Endometrial microvascular endothelial cells (primary cell): ENCODE measurements around the gene SERPINB8. TPM values are rescaled to one million over a fixed set of nuclear protein-coding genes. Genes with fewer than 3 reads are reported as not detected.

ENCODE experiments used
- in situ Hi-C: cut with HindIII; loops from 2 replicates; pipeline ENCODE4 v1.10.0; 2017; ENCODE audit warnings: low sequenced_read_pairs, low pct_unique_long_range_greater_than_20kb; ENCODE audit errors: inconsistent ontology term
- total RNA-seq: library from RNA; depleted of rRNA; stranded (reverse); fragments of >200 nt; gene quantifications from one replicate; pipeline ENCODE4 v1.2.3, GENCODE V29; 2015; ENCODE audit errors: inconsistent ontology term

The SERPINB8 gene
- total RNA-seq, 1 donor from 2014 or later, result 34.6 TPM

GRCh38 chr18:63997041-63997440, 27.2 kb downstream of the SERPINB8 start:
- in situ Hi-C loops, result no loop called here

GRCh38 chr18:63997606-63998005, 27.7 kb downstream of the SERPINB8 start:
- in situ Hi-C loops, result no loop called here

- in situ Hi-C loops, result no loop called here
Observed at GRCh38 chr18:63999871-64000270, 30.0 kb downstream of the SERPINB8 start.

- in situ Hi-C loops, result no loop called here
Observed at GRCh38 chr18:64002581-64002980, 32.7 kb downstream of the SERPINB8 start.

GRCh38 chr18:64009305-64009704, 39.4 kb downstream of the SERPINB8 start:
- in situ Hi-C loops, result no loop called here

- in situ Hi-C loops, result no loop called here
Observed at GRCh38 chr18:64011513-64011912, 41.6 kb downstream of the SERPINB8 start.

GRCh38 chr18:64017870-64018269, 48.0 kb downstream of the SERPINB8 start:
- in situ Hi-C loops, result no loop called here

- in situ Hi-C loops, result no loop called here
Observed at GRCh38 chr18:64019922-64020756, 50.3 kb downstream of the SERPINB8 start.

- in situ Hi-C loops, result no loop called here
Observed at GRCh38 chr18:64026350-64026749, 56.5 kb downstream of the SERPINB8 start.

GRCh38 chr18:64027931-64028695, 58.2 kb downstream of the SERPINB8 start:
- in situ Hi-C loops, result no loop called here

GRCh38 chr18:64029096-64029495, 59.2 kb downstream of the SERPINB8 start:
- in situ Hi-C loops, result no loop called here

- in situ Hi-C loops, result no loop called here
Observed at GRCh38 chr18:64031411-64031810, 61.5 kb downstream of the SERPINB8 start.

GRCh38 chr18:64032312-64032711, 62.4 kb downstream of the SERPINB8 start:
- in situ Hi-C loops, result no loop called here

- in situ Hi-C loops, result no loop called here
Observed at GRCh38 chr18:64037812-64038414, 68.0 kb downstream of the SERPINB8 start.

Other genes starting within 250 kb of the SERPINB8 start
- 0.19 TPM for gene SERPINB7, start 194.7 kb upstream of the SERPINB8 start, total RNA-seq
- gene SERPINB2, start 82.4 kb upstream of the SERPINB8 start, total RNA-seq, result 1.0 TPM
- not detected for gene SERPINB10, start 62.1 kb upstream of the SERPINB8 start, total RNA-seq
- gene HMSD, start 20.8 kb upstream of the SERPINB8 start, total RNA-seq, result not detected
- gene LINC00305, start 179.0 kb downstream of the SERPINB8 start, total RNA-seq, result not detected